MCF 10A (cell line): Measurements from ENCODE around the gene RAVER2. TPM values are rescaled to one million over a fixed set of nuclear protein-coding genes. Genes with fewer than 3 reads are reported as not detected.

Experiments used
- BruUV-seq: library from RNA; stranded (reverse); fragments of 400-500 nt; replicated peaks from 2 replicates; lab custom pipeline; 2021; lab: Mats Ljungman, UMichigan
- CTCF ChIA-PET: fragments of 300-600 bp; sonication (Branson Sonifier 250); formaldehyde crosslinking; extraction: SDS; loops from one replicate; lab custom pipeline; 2021; ENCODE audit warnings: antibody characterized with exemption, inconsistent platforms; lab: Yijun Ruan, JAX
- POLR2A ChIA-PET: fragments of 300-600, 350-650 bp; sonication (Branson Sonifier 250); formaldehyde crosslinking; extraction: SDS; loops from one replicate; lab custom pipeline; 2020; ENCODE audit warnings: antibody characterized with exemption, inconsistent platforms; lab: Yijun Ruan, JAX
- DNase-seq: peaks from one replicate; pipeline ENCODE4 v3.0.0-alpha.2; 2018; ENCODE audit not compliant: unreplicated experiment
- H3K27ac Mint-ChIP-seq: one replicate; pipeline ENCODE4 v1.8.0; 2022; ENCODE audit warnings: mild to moderate bottlenecking, low read depth, mixed read lengths; ENCODE audit not compliant: unreplicated experiment
- H3K27me3 Mint-ChIP-seq: one replicate; pipeline ENCODE4 v1.8.0; 2022; ENCODE audit warnings: mixed read lengths; ENCODE audit not compliant: insufficient read depth, unreplicated experiment
- H3K36me3 Mint-ChIP-seq: one replicate; pipeline ENCODE4 v1.8.0; 2022; ENCODE audit warnings: mild to moderate bottlenecking, moderate library complexity, mixed read lengths; ENCODE audit not compliant: insufficient read depth, unreplicated experiment
- H3K4me1 Mint-ChIP-seq: one replicate; pipeline ENCODE4 v1.8.0; 2022; ENCODE audit warnings: mixed read lengths; ENCODE audit not compliant: insufficient read depth, unreplicated experiment
- H3K4me3 Mint-ChIP-seq: one replicate; pipeline ENCODE4 v1.8.0; 2022; ENCODE audit warnings: mild to moderate bottlenecking, moderate library complexity, mixed read lengths; ENCODE audit not compliant: unreplicated experiment
- H3K9me3 Mint-ChIP-seq: one replicate; pipeline ENCODE4 v1.8.0; 2022; ENCODE audit warnings: mixed read lengths; ENCODE audit not compliant: unreplicated experiment
- CTCF ChIP-seq: fragments of 200-600 bp; IDR thresholded peaks from one replicate; pipeline ENCODE4 v1.8.0; 2022; ENCODE audit warnings: antibody characterized with exemption, mild to moderate bottlenecking; ENCODE audit not compliant: unreplicated experiment
- intact Hi-C: fragments of 100-400 bp; cut with micrococcal nuclease; formaldehyde crosslinking; loops from 2 replicates; pipeline ENCODE4 v1.14.1; 2022
- total RNA-seq: library from RNA; stranded (reverse); gene quantifications from 2 replicates; pipeline ENCODE4 v1.2.3, GENCODE V29; 2022

Gene RAVER2
- total RNA-seq, 1 experiment from 2014 or later = 5.9 TPM

GRCh38 chr1:64801851-64802523 is 57.1 kb downstream of the RAVER2 start:
- no peaks in the 10 kb centered on the region for H3K27me3 Mint-ChIP-seq
- CTCF ChIA-PET = interaction anchor here (0.6 kb wide), 1 partner anchor 253 kb away, joined by 3 read pairs; no protein-coding TSS in a partner anchor
- POLR2A ChIA-PET = no interaction called here

GRCh38 chr1:64809309-64809708 is 64.4 kb downstream of the RAVER2 start:
- no peaks in the 10 kb centered on the region for H3K4me1 Mint-ChIP-seq
- H3K36me3 Mint-ChIP-seq = no peaks in the 10 kb centered on the region
- no peak overlapping the region for H3K4me3 Mint-ChIP-seq
- H3K27ac Mint-ChIP-seq = no peak overlapping the region
- intact Hi-C loops = no loop called here
- no peak for DNase-seq
- ChIA-PET CTCF (interaction anchor here (0.7 kb wide), 1 partner anchor 16 kb away, joined by 6 read pairs; no protein-coding TSS in a partner anchor), POLR2A (interaction anchor here (1.0 kb wide), 1 partner anchor 11 kb away, joined by 5 read pairs; no protein-coding TSS in a partner anchor)
- BruUV-seq = no TSS peak
- no peaks in the 10 kb centered on the region for H3K9me3 Mint-ChIP-seq
- no peak for TF ChIP-seq CTCF
- H3K27me3 Mint-ChIP-seq = no peaks in the 10 kb centered on the region

More at GRCh38 chr1:64801851-64802523, 57.1 kb downstream of the RAVER2 start:
- TF ChIP-seq CTCF = no peak
- no peak for DNase-seq
- no peaks in the 10 kb centered on the region for H3K36me3 Mint-ChIP-seq
- intact Hi-C loops = no loop called here
- no peaks in the 10 kb centered on the region for H3K9me3 Mint-ChIP-seq
- no peaks in the 10 kb centered on the region for H3K4me1 Mint-ChIP-seq
- no peak overlapping the region for H3K4me3 Mint-ChIP-seq
- H3K27ac Mint-ChIP-seq = no peak overlapping the region
- no TSS peak for BruUV-seq

GRCh38 chr1:64810001-64810400 is 65.1 kb downstream of the RAVER2 start:
- Mint-ChIP-seq H3K4me1 (no peaks in the 10 kb centered on the region), H3K4me3 (no peak overlapping the region), H3K27me3 (no peaks in the 10 kb centered on the region), H3K9me3 (no peaks in the 10 kb centered on the region), H3K36me3 (no peaks in the 10 kb centered on the region), H3K27ac (no peak overlapping the region)
- BruUV-seq = no TSS peak
- no peak for TF ChIP-seq CTCF
- ChIA-PET CTCF (interaction anchor here (0.5 to 0.6 kb wide), 2 partner anchors 15 to 34 kb away, joined by 3 to 4 read pairs; no protein-coding TSS in a partner anchor), POLR2A (no interaction called here)
- intact Hi-C loops = no loop called here
- DNase-seq = no peak

GRCh38 chr1:64811131-64811530 is 66.3 kb downstream of the RAVER2 start:
- CTCF ChIA-PET = interaction anchor here (0.7 to 0.9 kb wide), 3 partner anchors 12 to 135 kb away, joined by 3 read pairs; no protein-coding TSS in a partner anchor

More at GRCh38 chr1:64811131-64811530, 66.3 kb downstream of the RAVER2 start:
- Mint-ChIP-seq H3K4me3 (no peak overlapping the region), H3K36me3 (no peaks in the 10 kb centered on the region), H3K27ac (no peak overlapping the region), H3K9me3 (no peaks in the 10 kb centered on the region), H3K4me1 (no peaks in the 10 kb centered on the region), H3K27me3 (no peaks in the 10 kb centered on the region)
- no TSS peak for BruUV-seq
- intact Hi-C loops = no loop called here
- no peak for TF ChIP-seq CTCF
- POLR2A ChIA-PET = no interaction called here
- DNase-seq = no peak
